Activated naive CD4-positive, alpha-beta T cell treated with anti-CD3 and anti-CD28 coated beads, Interleukin-2, amount 50 U/mL, for 72 hours (primary cell): ENCODE data around the gene PPP4R2. TPM values are rescaled to one million over a fixed set of nuclear protein-coding genes. Genes with fewer than 3 reads are reported as not detected.

ENCODE experiments used
- ATAC-seq, 2 donors: fragments of 150-1000 bp; cut with Tn5 transposase; 2 replicates each; pipeline ENCODE4 v1.10.0; 2021; ENCODE audit warnings: mild to moderate bottlenecking in 2 of 2, moderate library complexity in 2 of 2
- DNase-seq, 2 donors: peaks; one replicate each; pipeline ENCODE4 v3.0.0; 2021 to 2022; ENCODE audit warnings: low spot score in 2 of 2
- H3K27ac Mint-ChIP-seq, 2 donors: one replicate each; pipeline ENCODE4 v1.8.0; 2022; ENCODE audit warnings: mild to moderate bottlenecking in 2 of 2, mixed read lengths in 2 of 2
- H3K36me3 Mint-ChIP-seq, 2 donors: one replicate each; pipeline ENCODE4 v1.8.0; 2022; ENCODE audit warnings: mixed read lengths in 2 of 2
- H3K9me3 Mint-ChIP-seq, 2 donors: one replicate each; pipeline ENCODE4 v1.8.0; 2022; ENCODE audit warnings: mixed read lengths in 2 of 2
- total RNA-seq, 2 donors: library from RNA; stranded (reverse); gene quantifications; one replicate each; pipeline ENCODE4 v1.2.3, GENCODE V29; 2022

Gene PPP4R2
- total RNA-seq, 2 donors from 2014 or later: 69.4 to 85.7 TPM

GRCh38 chr3:73107215-73107614 lies 110.6 kb downstream of the PPP4R2 start:
- DNase-seq (no peak), ATAC-seq (no peak)
- Mint-ChIP-seq H3K36me3 (no peaks in the 10 kb centered on the region), H3K27ac (no peak overlapping the region), H3K9me3 (no peaks in the 10 kb centered on the region)

- H3K27ac Mint-ChIP-seq: no peak overlapping the region
- H3K9me3 Mint-ChIP-seq: no peaks in the 10 kb centered on the region
- ATAC-seq (no peak), DNase-seq (no peak)
- no peaks in the 10 kb centered on the region for H3K36me3 Mint-ChIP-seq
These were observed 111.1 kb downstream of the PPP4R2 start for GRCh38 chr3:73107676-73108187.

DNA sequence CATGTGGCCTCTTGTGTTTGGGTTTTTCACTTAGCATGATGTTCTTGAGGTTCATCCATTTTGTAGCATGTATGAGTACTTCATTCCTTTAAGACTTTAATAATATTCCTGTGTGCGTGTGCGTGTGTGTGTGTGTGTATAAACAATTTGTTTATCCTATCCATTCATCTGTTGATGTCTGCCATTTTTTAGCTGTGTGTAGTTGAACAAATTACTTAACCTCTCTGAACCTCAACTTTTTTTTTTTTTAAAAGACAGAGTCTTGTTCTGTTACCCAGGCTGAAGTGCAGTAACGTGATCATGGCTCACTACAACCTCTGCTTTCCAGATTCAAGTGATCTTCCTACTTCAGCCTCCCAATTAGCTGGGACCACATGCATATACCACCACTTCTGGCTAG lies 112.1 kb downstream of the PPP4R2 start:
- ATAC-seq (no peak), DNase-seq (no peak)
- Mint-ChIP-seq H3K36me3 (no peaks in the 10 kb centered on the region), H3K27ac (no peak overlapping the region), H3K9me3 (no peaks in the 10 kb centered on the region)

GRCh38 chr3:73110530-73110929 lies 113.9 kb downstream of the PPP4R2 start:
- H3K36me3 Mint-ChIP-seq: no peaks in the 10 kb centered on the region
- no peak overlapping the region for H3K27ac Mint-ChIP-seq

GRCh38 chr3:73114711-73115110 lies 118.1 kb downstream of the PPP4R2 start:
- Mint-ChIP-seq H3K27ac (no peak overlapping the region), H3K36me3 (no peaks in the 10 kb centered on the region), H3K9me3 (no peaks in the 10 kb centered on the region)
- no peak for DNase-seq
- ATAC-seq: no peak

More at GRCh38 chr3:73110530-73110929, 113.9 kb downstream of the PPP4R2 start:
- H3K9me3 Mint-ChIP-seq: no peaks in the 10 kb centered on the region
- ATAC-seq (no peak), DNase-seq (no peak)

DNA sequence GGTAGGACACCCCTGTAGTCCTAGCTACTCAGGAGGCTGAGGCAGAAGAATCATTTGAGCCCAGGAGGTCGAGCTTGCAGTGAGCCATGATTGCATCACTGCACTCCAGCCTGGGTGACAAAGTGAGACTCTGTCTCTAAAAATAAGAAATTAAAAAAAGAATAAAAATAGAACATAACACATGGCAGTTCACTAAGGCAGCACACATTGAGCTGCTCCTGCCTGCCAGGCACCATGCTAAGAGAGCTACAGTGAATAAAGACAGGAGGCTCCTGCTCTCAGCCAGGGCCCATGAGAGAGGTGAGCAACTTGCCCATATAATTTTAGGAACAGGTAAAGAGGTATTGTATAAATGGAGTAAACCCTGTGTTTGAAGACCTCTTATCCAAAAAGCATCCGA lies 119.2 kb downstream of the PPP4R2 start:
- ATAC-seq (no peak), DNase-seq (no peak)
- H3K9me3 Mint-ChIP-seq: no peaks in the 10 kb centered on the region
- no peak overlapping the region for H3K27ac Mint-ChIP-seq
- H3K36me3 Mint-ChIP-seq: no peaks in the 10 kb centered on the region

Other genes with a start within 250 kb of the PPP4R2 start
- gene SHQ1, start 148.4 kb upstream of the PPP4R2 start, total RNA-seq: 10 to 100 TPM; 25.7 to 34.3 TPM
- gene GXYLT2, start 108.8 kb upstream of the PPP4R2 start, total RNA-seq: under 1 TPM in 1 of 2 donors, not detected in 1; 0.08 TPM
- 1 to 10 TPM; 7.4 to 7.6 TPM for gene EBLN2, start 64.8 kb downstream of the PPP4R2 start, total RNA-seq